ENCODE measurements around the gene AMMECR1. TPM values are rescaled to one million over a fixed set of nuclear protein-coding genes. Genes with fewer than 3 reads are reported as not detected.

Gene AMMECR1
- total RNA-seq, 1 experiment from 2014 or later: 34.4 TPM

DNA sequence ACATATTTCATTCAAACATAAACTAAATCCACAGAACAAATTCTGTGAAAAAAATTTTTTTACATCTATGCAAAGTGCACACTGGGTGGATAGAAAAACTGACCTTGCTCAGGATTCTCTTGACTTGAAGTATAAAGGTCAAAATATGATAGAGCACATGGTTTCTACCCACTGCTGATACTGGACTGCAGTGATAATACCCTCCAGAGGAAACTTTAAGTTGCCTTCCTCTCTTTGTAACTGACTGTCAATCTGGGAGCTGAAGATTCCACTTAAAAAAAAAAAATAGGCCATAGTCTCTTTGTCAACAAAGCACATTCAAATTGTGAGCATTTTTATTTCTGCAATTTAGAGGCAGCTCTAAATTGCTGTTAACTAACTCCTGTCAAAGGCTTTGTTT lies 3.2 kb upstream of the AMMECR1 start:
- no peak overlapping the region for H3K4me3 ChIP-seq (ENCODE audit: insufficient read depth, low read depth, low read length)
- no peaks in the 10 kb centered on the region for H3K36me3 ChIP-seq (replicated peaks; ENCODE audit: control insufficient read depth, insufficient read depth, low read length)
- no peaks in the 10 kb centered on the region; the same call in 1 of the 2 replicates for H3K27me3 ChIP-seq (ENCODE audit: control insufficient read depth, insufficient read depth, low read length)
- no peak for DNase-seq

DNA sequence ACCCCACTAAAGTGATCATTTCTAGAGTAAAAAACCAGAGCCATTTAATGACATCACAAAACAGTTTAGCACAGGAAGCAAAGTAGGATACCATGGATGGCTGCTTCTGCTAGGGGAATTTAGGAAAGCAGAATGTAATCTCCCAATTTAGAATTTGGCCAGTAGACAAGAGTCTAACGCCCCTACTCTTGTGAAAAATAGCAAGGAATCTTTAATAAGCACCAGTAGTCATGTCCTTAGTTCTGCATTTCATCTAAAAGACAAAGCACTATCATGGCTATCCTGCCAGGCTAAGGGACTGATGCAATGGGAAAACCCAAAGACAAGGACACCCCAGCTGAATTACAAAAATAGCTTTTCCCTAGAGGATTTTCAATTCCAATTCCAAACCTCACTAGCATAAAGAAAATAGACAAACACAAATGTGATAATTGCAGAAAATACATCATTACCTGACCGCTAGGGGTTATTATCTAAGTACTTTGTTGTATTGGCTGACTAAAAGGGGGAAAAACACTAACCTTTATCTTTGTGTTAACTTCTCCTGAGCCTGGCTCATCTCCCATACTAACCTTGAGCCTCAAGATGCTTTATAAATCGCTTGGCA lies 2.6 kb upstream of the AMMECR1 start:
- Histone ChIP-seq H3K4me3 (ENCODE audit: insufficient read depth, low read depth, low read length) (no peak overlapping the region), H3K27me3 (ENCODE audit: control insufficient read depth, insufficient read depth, low read length) (no peaks in the 10 kb centered on the region; the same call in 1 of the 2 replicates), H3K36me3 (replicated peaks; ENCODE audit: control insufficient read depth, insufficient read depth, low read length) (no peaks in the 10 kb centered on the region)
- DNase-seq: no peak

DNA sequence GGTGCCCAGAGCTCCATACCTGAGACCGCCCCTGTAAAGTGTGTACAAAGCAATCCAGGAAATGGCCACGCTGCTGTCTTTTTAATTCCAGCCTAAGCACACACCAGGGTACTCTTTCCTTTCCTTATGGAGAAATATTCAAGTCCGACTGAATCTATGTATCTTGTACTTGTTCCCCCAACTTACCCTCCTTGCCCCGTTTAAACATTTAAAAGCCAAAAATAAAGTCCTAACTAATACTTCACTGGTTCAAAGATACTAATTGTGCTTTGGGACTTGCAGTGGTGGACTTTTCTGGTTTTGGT lies 731 bp upstream of the AMMECR1 start:
- no peak for DNase-seq
- Histone ChIP-seq H3K36me3 (replicated peaks; ENCODE audit: control insufficient read depth, insufficient read depth, low read length) (no peaks in the 10 kb centered on the region), H3K27me3 (ENCODE audit: control insufficient read depth, insufficient read depth, low read length) (no peaks in the 10 kb centered on the region; the same call in 1 of the 2 replicates), H3K4me3 (ENCODE audit: insufficient read depth, low read depth, low read length) (peak overlapping the region; percentile 65)

DNA sequence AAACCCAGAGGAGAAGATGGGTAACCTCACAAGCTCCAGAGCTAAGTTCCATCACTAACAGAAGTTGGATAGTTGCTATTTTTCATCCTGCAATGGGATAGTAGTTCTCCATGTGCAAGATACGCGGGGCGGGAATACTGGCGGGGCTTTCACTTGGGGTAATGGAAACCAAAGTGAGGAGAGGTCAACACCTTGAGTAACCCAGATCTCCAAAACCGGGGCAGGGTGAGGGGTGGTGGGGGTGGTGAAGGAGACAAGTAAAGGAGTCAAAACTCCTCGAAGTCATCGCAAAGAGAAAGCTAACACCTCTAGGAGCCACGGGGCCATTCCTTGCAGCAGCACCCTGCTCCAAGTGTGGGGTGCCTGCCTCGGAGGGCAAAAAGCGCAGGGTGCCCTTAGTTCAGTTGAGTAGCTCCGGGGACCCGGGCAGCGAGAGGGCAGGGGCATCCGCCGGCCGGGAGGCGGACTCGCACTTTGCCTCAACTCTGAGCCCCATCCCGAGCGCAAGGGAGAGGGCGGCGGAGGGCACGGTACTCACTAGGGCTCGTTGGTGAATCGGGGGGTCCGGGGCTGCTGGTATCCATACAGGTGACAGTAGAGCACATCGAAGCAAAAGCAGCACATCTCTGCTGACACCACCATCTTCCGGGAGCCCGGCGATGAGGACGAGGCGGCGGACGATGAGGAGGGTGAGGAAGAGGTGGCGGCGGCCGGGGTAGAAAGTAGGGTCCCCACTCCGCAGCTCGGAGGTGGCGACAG lies 645 bp downstream of the AMMECR1 start:
- H3K36me3 ChIP-seq (replicated peaks; ENCODE audit: control insufficient read depth, insufficient read depth, low read length): no peaks in the 10 kb centered on the region
- H3K27me3 ChIP-seq (ENCODE audit: control insufficient read depth, insufficient read depth, low read length): no peaks in the 10 kb centered on the region; the same call in 1 of the 2 replicates
- peak overlapping the region; percentile 85 for H3K4me3 ChIP-seq (ENCODE audit: insufficient read depth, low read depth, low read length)
- peak; percentile 71 for DNase-seq

DNA sequence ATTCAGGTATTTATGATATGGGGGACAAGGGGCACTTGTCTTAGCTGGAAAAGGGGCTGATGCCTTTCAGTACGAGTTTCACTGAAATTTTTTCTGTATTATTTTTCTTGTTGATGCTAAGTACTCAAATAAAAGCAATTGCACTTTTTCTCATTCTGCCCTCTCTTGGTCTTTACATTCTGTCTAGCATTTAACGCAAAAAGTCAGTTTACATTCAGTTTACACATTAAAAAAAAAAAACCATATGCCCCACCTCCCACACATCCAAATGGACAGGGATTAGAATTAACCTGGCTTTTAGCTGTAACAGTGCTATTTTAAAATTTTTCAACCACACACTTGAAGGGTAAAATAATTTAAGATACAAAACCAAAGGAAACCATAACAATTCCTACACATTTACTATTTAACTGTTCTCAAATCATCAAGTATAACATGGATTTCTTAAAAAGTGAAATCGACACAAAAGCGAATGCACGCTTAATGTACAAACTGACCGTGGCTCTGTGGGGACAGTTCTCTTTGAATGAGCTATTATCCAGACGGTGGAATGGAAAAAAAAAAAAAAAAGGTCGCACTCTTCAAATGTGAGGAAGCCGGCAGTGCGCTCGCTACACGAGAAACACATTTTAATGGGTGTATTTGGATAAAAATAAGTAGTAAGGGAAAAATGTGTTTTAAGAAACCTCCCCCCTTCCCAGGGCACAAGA lies 1.4 kb downstream of the AMMECR1 start:
- Histone ChIP-seq H3K4me3 (ENCODE audit: insufficient read depth, low read depth, low read length) (peak overlapping the region; percentile 85), H3K36me3 (replicated peaks; ENCODE audit: control insufficient read depth, insufficient read depth, low read length) (no peaks in the 10 kb centered on the region), H3K27me3 (ENCODE audit: control insufficient read depth, insufficient read depth, low read length) (no peaks in the 10 kb centered on the region; the same call in 1 of the 2 replicates)
- no peak for DNase-seq

DNA sequence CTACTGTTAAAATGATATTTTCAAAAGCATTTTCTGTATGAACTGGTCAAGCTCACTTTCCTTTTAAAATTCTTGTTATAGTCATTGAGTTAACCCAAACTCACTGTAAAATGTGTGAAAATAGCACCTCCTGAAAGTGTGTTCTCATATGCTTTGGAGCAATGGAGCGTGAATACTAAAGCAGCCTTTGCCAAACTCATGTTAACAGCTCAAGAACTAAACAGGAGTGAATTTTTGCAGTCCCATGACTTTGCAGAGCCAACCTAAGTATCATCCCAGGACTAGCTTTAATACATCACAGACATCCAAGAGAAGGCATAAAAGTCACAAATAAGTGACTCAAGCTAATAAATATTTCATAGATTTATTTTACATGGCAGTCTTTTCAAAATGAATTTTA lies 2.3 kb downstream of the AMMECR1 start:
- DNase-seq: no peak

DNA sequence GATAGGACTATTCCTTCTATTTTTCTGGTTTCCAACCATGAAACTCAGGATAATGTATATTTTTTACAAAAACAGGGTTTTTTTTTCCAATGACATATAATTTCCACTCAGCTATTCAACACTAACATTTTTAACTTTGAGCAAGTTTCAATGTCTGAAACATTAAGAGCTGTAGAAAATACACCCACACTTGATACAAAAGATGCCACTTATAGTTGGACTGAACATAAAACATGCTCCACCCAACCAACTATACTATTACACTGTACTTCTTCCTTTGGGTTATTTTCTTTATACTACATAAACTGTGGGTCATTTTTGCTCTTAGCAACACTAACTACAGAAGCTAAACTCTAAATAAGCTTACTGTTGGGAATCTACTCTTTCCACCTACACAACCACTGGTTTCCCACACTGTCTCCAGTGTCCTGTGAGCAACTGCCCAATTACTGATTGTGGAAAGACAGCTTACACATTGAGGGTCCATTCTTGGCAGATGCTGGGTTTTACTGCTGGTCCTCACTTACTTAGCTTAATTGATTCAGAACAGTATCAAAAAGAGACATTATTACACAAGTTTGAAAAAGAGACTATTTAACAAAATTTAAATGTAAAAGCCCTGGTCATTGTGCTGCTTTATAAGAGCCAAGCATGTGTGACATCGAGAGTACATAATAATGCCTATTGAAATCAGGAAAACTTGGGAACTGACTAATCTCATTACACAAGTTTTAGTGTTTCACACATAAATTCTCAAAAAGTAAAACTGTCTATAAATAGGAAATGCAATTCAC lies 6.3 kb downstream of the AMMECR1 start:
- Histone ChIP-seq H3K27me3 (ENCODE audit: control insufficient read depth, insufficient read depth, low read length) (no peaks in the 10 kb centered on the region), H3K36me3 (replicated peaks; ENCODE audit: control insufficient read depth, insufficient read depth, low read length) (no peaks in the 10 kb centered on the region), H3K4me3 (ENCODE audit: insufficient read depth, low read depth, low read length) (no peak overlapping the region)
- no peak for DNase-seq

More for the DNA sequence above, 2.3 kb downstream of the AMMECR1 start:
- H3K4me3 ChIP-seq (ENCODE audit: insufficient read depth, low read depth, low read length): no peak overlapping the region; the same call in 1 of the 2 replicates
- no peaks in the 10 kb centered on the region; the same call in 1 of the 2 replicates for H3K27me3 ChIP-seq (ENCODE audit: control insufficient read depth, insufficient read depth, low read length)
- H3K36me3 ChIP-seq (replicated peaks; ENCODE audit: control insufficient read depth, insufficient read depth, low read length): no peaks in the 10 kb centered on the region

DNA sequence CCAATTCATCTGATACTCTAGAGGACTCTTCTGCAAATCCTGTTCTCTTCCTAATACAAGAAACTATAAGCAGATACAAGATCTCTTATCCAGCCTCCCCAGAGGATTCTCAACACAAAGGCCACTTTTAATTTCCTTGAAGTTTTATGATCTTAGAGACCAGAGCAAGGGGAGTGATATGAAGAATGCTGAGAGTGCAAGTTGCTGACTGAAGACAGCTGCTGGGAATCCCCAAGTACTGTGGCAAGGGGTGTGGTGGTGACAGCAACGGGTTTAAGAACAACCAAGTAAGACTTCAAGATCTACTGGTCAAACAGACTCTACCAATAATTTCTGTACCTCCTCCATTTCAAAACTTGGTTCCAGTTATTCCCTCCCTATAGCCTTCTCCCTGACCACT lies 7.0 kb downstream of the AMMECR1 start:
- Histone ChIP-seq H3K36me3 (replicated peaks; ENCODE audit: control insufficient read depth, insufficient read depth, low read length) (no peaks in the 10 kb centered on the region), H3K4me3 (ENCODE audit: insufficient read depth, low read depth, low read length) (no peak overlapping the region), H3K27me3 (ENCODE audit: control insufficient read depth, insufficient read depth, low read length) (no peaks in the 10 kb centered on the region)
- no peak for DNase-seq

DNA sequence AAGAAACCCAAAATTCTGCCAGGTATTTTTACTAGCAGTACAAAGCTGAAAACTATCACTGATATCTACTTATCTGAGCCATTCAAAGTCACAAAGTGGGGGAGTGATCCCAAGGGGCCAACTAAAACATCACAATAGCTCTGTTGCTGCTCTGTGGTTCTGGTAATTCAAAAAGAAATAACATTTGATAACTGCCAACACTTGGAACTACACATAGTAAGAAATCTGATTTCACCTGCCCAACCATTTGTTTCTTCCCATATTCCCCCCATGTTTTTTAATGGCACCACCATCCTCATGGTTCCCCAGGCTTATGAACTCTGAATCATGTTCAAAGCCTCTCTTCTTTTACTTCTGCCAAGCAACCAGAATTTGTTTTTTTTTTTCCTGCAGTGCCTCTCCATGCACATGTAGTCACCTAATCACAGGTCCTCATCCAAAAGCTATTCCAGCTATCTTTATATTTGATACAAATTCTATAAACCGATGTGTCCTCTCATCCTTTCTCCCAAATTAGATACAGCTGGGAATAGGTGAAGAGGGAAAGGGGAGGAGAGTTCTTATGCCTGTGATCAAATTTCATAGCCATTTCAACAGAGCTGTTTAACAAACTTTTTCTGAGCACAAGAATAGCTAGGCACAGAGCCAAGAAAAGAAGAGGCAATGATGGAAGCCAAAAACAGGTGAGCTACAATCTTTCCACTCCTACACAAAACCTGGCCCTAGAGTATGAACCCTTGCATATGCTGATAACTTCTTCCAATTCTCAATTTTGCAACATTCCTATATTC lies 7.7 kb downstream of the AMMECR1 start:
- DNase-seq: no peak
- no peaks in the 10 kb centered on the region for H3K27me3 ChIP-seq (ENCODE audit: control insufficient read depth, insufficient read depth, low read length)
- no peak overlapping the region for H3K4me3 ChIP-seq (ENCODE audit: insufficient read depth, low read depth, low read length)
- H3K36me3 ChIP-seq (replicated peaks; ENCODE audit: control insufficient read depth, insufficient read depth, low read length): no peaks in the 10 kb centered on the region

DNA sequence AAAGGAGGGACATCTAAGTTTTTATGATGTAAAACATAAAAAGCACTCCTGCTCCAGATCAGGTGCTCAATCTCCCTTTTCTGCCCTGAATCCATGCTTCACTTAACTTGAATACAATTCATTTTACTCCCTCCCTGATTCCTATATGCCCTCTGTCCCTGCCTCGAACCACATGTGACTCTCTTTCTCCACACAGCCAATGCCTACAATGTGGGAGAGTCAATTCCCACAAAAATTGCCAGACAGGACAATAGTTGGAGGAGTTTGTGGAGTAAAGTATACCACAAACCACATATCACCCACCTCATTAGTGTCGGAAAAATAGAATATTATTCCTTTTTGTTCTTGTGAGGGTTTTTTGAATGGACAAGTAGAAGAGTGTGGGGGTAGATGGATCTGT lies 9.7 kb downstream of the AMMECR1 start:
- H3K4me3 ChIP-seq (ENCODE audit: insufficient read depth, low read depth, low read length): no peak overlapping the region
- no peaks in the 10 kb centered on the region for H3K27me3 ChIP-seq (ENCODE audit: control insufficient read depth, insufficient read depth, low read length)
- no peaks in the 10 kb centered on the region for H3K36me3 ChIP-seq (replicated peaks; ENCODE audit: control insufficient read depth, insufficient read depth, low read length)
- no peak for DNase-seq

DNA sequence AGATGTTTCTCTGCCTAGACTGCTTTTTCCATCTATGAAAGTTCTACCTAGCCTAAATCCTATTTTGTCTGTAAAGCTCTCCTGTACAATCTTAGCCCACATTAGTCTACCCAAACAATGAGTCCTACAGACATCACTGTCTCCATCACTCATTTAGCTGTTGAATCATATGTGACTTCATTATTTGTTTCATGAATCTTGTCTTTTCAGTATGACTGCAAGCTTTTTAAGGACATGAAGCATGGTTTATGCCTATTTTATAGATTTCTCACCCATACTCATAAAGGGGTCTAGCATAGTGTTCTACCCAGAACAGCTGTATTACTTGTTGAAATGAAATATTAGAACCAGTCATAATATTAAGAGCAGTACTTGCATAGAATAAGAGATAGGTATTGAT lies 13.0 kb downstream of the AMMECR1 start:
- no peak for DNase-seq
- Histone ChIP-seq H3K4me3 (ENCODE audit: insufficient read depth, low read depth, low read length) (no peak overlapping the region), H3K36me3 (replicated peaks; ENCODE audit: control insufficient read depth, insufficient read depth, low read length) (no peaks in the 10 kb centered on the region), H3K27me3 (ENCODE audit: control insufficient read depth, insufficient read depth, low read length) (no peaks in the 10 kb centered on the region)

DNA sequence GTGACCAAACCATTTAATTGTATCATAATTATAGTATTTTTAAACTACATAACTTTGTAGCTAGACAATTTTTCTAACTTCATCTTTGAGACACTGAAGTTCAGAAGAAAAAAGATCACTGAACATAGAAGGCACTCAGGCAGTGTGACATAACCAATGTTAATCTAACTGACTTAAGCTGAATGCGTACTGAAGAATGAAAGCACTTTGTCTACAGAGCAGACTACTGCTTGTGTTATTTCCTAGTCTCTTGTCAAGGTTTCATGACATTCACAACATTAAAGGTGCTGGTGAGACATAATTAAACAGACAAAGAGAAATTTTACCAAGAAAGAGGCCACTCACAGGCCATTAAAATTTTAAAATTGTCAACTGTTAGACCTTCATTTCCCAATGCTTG lies 13.5 kb downstream of the AMMECR1 start:
- Histone ChIP-seq H3K27me3 (ENCODE audit: control insufficient read depth, insufficient read depth, low read length) (no peaks in the 10 kb centered on the region), H3K4me3 (ENCODE audit: insufficient read depth, low read depth, low read length) (no peak overlapping the region), H3K36me3 (replicated peaks; ENCODE audit: control insufficient read depth, insufficient read depth, low read length) (no peaks in the 10 kb centered on the region)
- DNase-seq: no peak

DNA sequence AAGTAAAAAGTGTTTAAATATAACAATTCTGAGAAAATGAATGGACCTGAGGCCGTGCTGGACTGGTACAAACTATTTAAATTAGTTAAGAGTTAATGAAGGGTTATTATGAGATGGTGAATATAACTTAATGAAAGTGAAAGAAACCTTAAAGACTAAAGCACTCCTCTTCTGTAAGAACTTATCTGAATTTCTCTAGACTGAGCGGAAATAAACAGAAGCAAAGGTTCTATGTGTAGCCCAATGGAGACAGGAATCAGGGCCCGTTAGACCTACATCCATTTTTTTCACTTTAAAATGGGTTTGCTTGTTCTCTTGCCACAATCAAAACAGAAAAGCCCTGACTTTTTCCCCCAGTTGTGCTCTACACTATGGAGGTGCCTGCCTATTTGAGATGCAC lies 14.9 kb downstream of the AMMECR1 start:
- DNase-seq: no peak
- Histone ChIP-seq H3K27me3 (ENCODE audit: control insufficient read depth, insufficient read depth, low read length) (no peaks in the 10 kb centered on the region), H3K36me3 (replicated peaks; ENCODE audit: control insufficient read depth, insufficient read depth, low read length) (no peaks in the 10 kb centered on the region), H3K4me3 (ENCODE audit: insufficient read depth, low read depth, low read length) (no peak overlapping the region)

DNA sequence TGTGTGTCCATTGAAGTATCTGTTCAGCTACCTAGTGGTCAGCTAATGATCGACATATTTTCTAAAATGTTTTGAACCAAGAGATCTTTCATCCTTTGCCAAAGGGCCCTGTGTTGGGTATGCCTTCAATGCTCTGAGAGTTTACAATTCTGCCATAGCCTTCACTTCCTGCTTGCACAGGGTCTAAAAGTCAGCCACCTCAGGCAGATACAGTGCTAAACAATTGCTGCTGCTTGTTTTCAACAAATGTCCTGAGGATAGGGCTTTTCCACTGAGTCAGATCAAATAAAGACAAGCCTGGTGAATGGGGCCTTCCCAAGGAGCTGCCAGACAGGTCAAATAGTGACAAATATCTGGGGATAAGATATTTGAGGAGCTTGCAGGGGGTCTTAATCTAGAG lies 16.7 kb downstream of the AMMECR1 start:
- no peaks in the 10 kb centered on the region for H3K36me3 ChIP-seq (replicated peaks; ENCODE audit: control insufficient read depth, insufficient read depth, low read length)
- no peak overlapping the region for H3K4me3 ChIP-seq (ENCODE audit: insufficient read depth, low read depth, low read length)
- H3K27me3 ChIP-seq (ENCODE audit: control insufficient read depth, insufficient read depth, low read length): no peaks in the 10 kb centered on the region
- DNase-seq: no peak
